Bladder microvascular endothelial cell (primary cell): ENCODE results near the gene NOTCH2NLA. TPM values are rescaled to one million over a fixed set of nuclear protein-coding genes. Genes with fewer than 3 reads are reported as not detected.

Source experiments
- total RNA-seq: library from RNA; depleted of rRNA; stranded (reverse); fragments of >200 nt; gene quantifications from 2 replicates; pipeline ENCODE4 v1.2.3, GENCODE V29; 2014

The NOTCH2NLA gene
- 2.4 and 20.3 TPM in 2 replicates for total RNA-seq

DNA sequence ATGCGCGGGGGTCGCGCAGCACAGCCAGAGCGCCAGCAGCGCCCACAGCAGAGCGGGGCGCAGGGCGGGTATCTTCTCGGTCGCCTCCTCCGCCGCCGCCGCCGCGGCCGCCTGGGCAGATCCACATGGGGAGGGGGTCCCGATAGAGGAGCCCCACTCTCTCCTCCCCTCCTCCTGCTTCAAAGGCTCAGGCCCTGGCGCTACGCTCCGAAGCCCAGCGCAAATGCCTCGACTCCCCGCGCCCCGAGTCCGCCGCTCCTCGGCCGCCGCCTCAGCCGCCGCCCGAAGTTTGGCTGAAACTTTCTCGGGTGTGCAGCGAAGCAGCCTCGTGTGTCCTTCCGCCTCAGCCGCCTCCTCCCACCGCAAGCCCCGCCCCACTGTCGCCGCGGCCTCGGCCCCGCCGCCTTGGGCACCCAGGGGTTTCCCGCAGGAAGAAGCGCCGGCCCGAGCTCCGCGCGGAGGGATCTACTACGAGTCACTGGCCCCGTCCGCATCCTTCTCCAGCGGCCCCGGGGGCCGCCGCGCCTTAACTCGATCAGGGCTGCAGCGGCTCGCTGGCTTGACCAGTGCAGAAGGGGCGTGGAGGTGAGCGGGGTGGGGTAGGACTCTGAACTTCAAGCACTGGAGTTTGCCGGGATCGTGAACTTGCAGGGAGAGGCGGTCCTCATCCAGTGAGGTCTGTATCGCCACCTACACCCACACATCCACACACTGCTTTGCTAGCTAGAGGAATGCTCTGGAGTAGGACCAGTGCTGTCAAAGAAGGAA, at the start of gene NOTCH2NLA:
NOTCH2NLA (minus strand) TSS at position 312 of the 768 bp plus-strand sequence. CDS start 39,684 bp downstream, outside the sequence.

GRCh38 chr1:146144465-146144864, 84.4 kb downstream of the NOTCH2NLA start, which contains the start of gene NBPF10:
NBPF10 (minus strand) TSS chr1:146144804; CDS start chr1:146144769, 35 bp downstream.

Other genes with a start within 250 kb of the NOTCH2NLA start
- gene TXNIP, start 232.4 kb downstream of the NOTCH2NLA start, total RNA-seq: 84.7 and 158 TPM in 2 replicates
- not detected in 2 replicates for gene HJV, start 207.3 kb downstream of the NOTCH2NLA start, total RNA-seq
- under 0.01 and 0.63 TPM in 2 replicates for gene NBPF10, start 84.2 kb downstream of the NOTCH2NLA start, total RNA-seq